Bronchial epithelial cell (primary cell): ENCODE data around the gene C12orf57. TPM values are rescaled to one million over a fixed set of nuclear protein-coding genes. Genes with fewer than 3 reads are reported as not detected.

Experiments used
- DNase-seq: peaks from one replicate; pipeline ENCODE4 v3.0.0-alpha.2; 2010; ENCODE audit warnings: low read depth
- FAIRE-seq: peaks from 2 replicates; lab custom pipeline; 2011; peaks lifted over from hg19 to GRCh38; lab: Jason Lieb, UNC
- H3K27me3 ChIP-seq: 2 replicates; pipeline ENCODE4 v1.5.1; 2011; ENCODE audit warnings: low read length; ENCODE audit not compliant: control insufficient read depth, insufficient read depth
- H3K36me3 ChIP-seq: 2 replicates; pipeline ENCODE4 v1.5.1; 2011; ENCODE audit warnings: low read length; ENCODE audit not compliant: control insufficient read depth, insufficient read depth
- H3K4me3 ChIP-seq: 2 replicates; pipeline ENCODE4 v1.5.1; 2011; ENCODE audit warnings: mild to moderate bottlenecking, low read depth, low read length, control low read depth
- total RNA-seq: library from RNA; depleted of rRNA; stranded (reverse); fragments of >200 nt; gene quantifications from 2 replicates; pipeline ENCODE4 v1.2.1, GENCODE V29; 2014
- TF ChIP-seq, protein P1 (sequence below): IDR thresholded peaks from 2 replicates; pipeline ENCODE4 v1.5.1; 2011; ENCODE audit warnings: mild to moderate bottlenecking, moderate library complexity, low read length, control low read depth, inconsistent platforms; ENCODE audit not compliant: insufficient read depth, severe bottlenecking

The C12orf57 gene
- total RNA-seq, 1 donor from 2014 or later = 161 TPM

DNA sequence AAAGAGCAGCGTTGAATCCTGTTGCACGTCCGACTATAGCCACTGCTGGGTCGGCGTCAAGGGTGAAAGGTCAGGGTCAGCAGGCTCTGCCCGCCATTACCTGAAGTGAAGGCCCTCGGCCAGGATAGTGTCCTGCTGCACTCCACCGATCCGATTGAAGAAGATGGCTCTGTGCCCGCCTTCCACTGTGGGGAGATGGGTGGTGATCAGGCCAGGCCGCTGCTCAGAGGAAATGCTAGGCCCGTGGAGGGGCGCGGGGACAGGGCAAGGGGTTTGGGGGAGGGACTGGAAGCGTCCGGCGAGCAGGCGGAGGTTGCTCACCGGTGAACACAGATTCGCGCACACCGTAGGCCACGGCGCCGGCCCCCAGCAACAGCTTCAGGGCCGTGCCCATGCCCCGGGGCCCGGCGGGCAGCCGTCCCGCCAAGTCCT lies 26.3 kb downstream of the C12orf57 start:
- TF ChIP-seq, protein P1, sequence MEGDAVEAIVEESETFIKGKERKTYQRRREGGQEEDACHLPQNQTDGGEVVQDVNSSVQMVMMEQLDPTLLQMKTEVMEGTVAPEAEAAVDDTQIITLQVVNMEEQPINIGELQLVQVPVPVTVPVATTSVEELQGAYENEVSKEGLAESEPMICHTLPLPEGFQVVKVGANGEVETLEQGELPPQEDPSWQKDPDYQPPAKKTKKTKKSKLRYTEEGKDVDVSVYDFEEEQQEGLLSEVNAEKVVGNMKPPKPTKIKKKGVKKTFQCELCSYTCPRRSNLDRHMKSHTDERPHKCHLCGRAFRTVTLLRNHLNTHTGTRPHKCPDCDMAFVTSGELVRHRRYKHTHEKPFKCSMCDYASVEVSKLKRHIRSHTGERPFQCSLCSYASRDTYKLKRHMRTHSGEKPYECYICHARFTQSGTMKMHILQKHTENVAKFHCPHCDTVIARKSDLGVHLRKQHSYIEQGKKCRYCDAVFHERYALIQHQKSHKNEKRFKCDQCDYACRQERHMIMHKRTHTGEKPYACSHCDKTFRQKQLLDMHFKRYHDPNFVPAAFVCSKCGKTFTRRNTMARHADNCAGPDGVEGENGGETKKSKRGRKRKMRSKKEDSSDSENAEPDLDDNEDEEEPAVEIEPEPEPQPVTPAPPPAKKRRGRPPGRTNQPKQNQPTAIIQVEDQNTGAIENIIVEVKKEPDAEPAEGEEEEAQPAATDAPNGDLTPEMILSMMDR = no peak
- H3K36me3 ChIP-seq = peaks cover 20% of the 10 kb centered on the region

DNA sequence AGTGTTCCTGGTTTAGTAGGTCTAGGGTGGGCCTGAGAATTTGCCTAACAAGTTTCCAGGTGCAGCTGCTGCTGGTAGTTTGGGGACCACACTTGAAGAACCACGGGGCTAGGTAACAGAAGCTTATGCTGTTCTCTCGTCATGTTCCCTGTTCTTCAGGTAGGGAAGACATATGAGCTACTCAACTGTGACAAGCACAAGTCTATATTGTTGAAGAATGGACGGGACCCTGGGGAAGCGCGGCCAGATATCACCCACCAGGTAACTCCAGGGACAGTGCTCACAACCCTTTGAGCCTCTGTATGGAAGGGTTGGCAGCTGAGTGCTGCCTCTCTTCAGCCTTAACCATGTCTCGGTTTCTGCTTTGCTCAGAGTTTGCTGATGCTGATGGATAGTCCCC lies 30.4 kb downstream of the C12orf57 start:
- FAIRE-seq = no peak
- TF ChIP-seq, protein P1 = no peak
- H3K4me3 ChIP-seq = no peak overlapping the region
- no peaks in the 10 kb centered on the region for H3K27me3 ChIP-seq
- no peak for DNase-seq
- H3K36me3 ChIP-seq = peaks cover 15% of the 10 kb centered on the region

More for the DNA sequence above, 26.3 kb downstream of the C12orf57 start:
- no peak for FAIRE-seq
- DNase-seq = no peak
- Histone ChIP-seq H3K4me3 (peak overlapping the region; percentile 95), H3K27me3 (no peaks in the 10 kb centered on the region)

DNA sequence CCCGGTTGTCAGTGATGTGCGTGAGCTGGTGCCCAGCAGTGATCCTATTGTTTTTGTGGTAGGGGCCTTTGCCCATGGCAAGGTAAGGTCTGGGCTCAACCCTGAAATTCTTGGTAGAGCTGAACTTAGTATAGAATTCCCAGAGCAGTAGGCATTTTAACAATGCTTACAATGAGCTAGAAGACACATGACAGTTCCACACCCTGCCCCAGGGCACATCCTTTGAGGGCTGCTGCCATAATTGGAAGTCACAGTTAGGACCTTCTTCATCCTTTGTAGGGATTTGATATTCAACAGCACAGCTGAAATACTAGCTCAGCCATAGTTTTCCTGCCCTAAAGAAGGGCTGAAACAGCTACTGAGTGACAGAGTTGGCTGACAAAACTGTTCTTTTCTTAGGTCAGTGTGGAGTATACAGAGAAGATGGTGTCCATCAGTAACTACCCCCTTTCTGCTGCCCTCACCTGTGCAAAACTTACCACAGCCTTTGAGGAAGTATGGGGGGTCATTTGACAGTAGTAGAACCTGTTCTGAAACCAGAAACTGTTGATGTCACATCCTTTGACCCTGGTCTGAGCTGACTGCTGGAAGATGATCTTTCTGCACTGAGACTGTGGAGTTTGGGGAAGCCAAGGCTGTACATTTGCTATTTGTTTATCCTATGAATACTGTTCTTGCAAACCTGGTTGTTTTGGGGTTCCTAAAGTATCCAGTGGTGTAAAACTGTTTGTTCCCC lies 31.6 kb downstream of the C12orf57 start:
- Histone ChIP-seq H3K27me3 (no peaks in the 10 kb centered on the region), H3K36me3 (peaks cover 15% of the 10 kb centered on the region), H3K4me3 (no peak overlapping the region)
- TF ChIP-seq, protein P1 = no peak
- DNase-seq = no peak
- no peak for FAIRE-seq

DNA sequence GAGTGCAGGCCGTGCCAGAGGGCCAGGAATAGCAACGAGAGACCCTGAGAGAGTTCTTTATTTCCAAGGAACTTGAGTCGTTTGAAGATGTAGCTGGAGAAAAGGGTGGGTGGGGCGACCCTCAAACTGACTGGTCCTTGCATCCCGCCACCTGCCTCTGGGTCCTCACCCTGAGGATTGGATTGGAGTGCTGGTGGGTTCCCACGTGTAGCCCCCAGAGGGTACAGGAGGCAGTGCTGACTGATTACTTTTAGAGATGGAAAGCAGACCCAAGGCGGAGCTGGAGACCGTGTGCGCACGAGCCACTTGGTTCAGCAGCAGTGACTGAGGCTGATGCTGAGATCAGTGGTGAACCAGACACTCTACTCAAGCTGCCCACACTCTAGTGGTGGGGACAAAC lies 33.8 kb downstream of the C12orf57 start:
- H3K36me3 ChIP-seq = peaks cover 22% of the 10 kb centered on the region
- FAIRE-seq (no peak), DNase-seq (no peak)

DNA sequence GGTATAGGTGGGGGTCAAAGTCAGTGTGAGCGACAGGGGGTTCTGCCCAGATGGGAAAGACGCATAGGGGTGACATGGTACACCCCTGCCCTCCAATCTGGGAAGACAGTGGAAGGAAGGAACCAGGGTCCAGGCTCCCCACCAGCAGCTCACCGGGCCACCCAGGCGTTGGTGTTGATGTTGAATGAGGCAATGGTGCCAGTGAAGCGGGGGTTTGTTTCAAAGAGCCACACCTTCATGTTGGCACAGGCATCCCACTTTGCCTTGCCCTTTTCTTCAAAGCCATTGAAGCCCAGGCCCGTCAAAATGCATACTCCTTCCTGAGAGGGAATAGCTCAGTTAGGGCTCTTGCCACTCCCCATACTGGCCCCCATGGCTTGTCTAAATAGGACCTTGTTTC lies 34.4 kb downstream of the C12orf57 start:
- H3K27me3 ChIP-seq = no peaks in the 10 kb centered on the region
- no peak for DNase-seq
- no peak overlapping the region for H3K4me3 ChIP-seq
- H3K36me3 ChIP-seq = peaks cover 22% of the 10 kb centered on the region
- FAIRE-seq = no peak
- TF ChIP-seq, protein P1 = no peak

More for the DNA sequence above, 33.8 kb downstream of the C12orf57 start:
- TF ChIP-seq, protein P1 = no peak
- no peak overlapping the region for H3K4me3 ChIP-seq
- no peaks in the 10 kb centered on the region for H3K27me3 ChIP-seq
